NB4 (cell line): Measurements from ENCODE around the gene LRCH1.
"Not testable (repeated sequence)": the region's sequence is repeated elsewhere in the genome, so short reads cannot be mapped to it uniquely, and the experiment has no call there.

Experiments
- CTCF ChIP-seq: IDR thresholded peaks from one replicate; pipeline ENCODE4 v1.5.1; 2012; ENCODE audit warnings: low read depth, low read length
- MAX ChIP-seq: IDR thresholded peaks from 2 replicates; pipeline ENCODE4 v1.6.1; 2011; ENCODE audit warnings: low read depth, low read length

- not testable (repeated sequence) for TF ChIP-seq MAX, CTCF
Observed at GRCh38 chr13:46517748-46518147, 35.2 kb upstream of the LRCH1 start.
